Coronary artery (tissue), 2 donors: ENCODE data around the gene ADAMTSL5.
A peak's percentile ranks its signal among the peaks of the same experiment; 100 is the strongest.

Experiments
- DNase-seq: peaks from one replicate; pipeline ENCODE4 v3.0.0-alpha.2; 2017; ENCODE audit warnings: low spot score
- H3K27ac ChIP-seq, 2 donors: fragments of 200-600 bp; sonication (generic); one replicate each; pipeline ENCODE4 v1.5.1; 2016 to 2019
- H3K4me3 ChIP-seq: fragments of 200-600 bp; sonication (generic); 2 replicates; pipeline ENCODE4 v1.5.1; 2016; ENCODE audit warnings: mild to moderate bottlenecking, moderate library complexity
- TF ChIP-seq, protein P1 (sequence below): fragments of 200-600 bp; sonication (generic); IDR thresholded peaks from one replicate; pipeline ENCODE4 v1.5.1; 2019; ENCODE audit warnings: antibody characterized with exemption

ADAMTSL5 gene

DNA sequence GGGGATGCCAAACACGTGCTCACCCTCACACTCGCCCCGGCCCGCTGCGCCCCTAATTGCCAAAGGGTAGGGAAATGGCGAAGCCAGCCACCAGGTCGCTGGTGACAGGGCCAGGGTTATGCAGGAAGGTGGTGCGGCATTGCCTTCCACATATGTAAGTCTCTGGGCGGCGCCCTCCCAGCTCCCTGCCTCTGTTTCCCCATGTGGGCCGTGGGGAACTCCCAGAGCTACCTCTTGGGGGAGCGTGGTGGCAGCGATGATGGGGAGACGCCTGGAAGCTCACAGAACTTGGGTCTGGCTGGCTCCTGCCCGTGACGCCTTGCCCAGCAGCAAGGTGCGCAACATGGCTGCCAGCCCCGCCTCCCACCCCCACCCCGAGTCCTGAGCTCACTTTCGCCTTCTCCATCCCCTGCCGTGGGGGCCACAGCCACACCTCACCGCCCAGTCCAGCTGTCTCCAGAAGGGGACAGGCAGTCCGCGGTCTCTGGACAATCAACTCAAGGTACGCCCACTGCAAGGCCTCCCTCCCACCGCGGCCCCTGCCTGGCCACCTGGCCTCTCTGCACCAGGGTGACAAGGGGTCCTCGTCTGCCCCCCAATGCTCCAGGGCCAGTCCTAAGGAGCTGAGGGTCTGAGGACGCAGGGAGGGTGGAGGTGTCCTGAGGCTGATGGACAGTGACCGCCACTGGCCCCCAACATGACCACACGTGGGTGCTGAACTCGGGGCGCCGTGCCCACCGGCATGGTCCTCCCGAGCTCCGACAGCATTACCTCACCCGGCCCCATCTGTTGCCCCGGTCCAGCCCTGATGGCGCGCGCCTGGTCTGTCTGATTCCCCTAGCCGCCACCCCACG is 40.4 kb downstream of the ADAMTSL5 start:
- H3K4me3 ChIP-seq = no peak overlapping the region
- DNase-seq = no peak
- TF ChIP-seq, protein P1, sequence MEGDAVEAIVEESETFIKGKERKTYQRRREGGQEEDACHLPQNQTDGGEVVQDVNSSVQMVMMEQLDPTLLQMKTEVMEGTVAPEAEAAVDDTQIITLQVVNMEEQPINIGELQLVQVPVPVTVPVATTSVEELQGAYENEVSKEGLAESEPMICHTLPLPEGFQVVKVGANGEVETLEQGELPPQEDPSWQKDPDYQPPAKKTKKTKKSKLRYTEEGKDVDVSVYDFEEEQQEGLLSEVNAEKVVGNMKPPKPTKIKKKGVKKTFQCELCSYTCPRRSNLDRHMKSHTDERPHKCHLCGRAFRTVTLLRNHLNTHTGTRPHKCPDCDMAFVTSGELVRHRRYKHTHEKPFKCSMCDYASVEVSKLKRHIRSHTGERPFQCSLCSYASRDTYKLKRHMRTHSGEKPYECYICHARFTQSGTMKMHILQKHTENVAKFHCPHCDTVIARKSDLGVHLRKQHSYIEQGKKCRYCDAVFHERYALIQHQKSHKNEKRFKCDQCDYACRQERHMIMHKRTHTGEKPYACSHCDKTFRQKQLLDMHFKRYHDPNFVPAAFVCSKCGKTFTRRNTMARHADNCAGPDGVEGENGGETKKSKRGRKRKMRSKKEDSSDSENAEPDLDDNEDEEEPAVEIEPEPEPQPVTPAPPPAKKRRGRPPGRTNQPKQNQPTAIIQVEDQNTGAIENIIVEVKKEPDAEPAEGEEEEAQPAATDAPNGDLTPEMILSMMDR = no peak
- no peak overlapping the region for H3K27ac ChIP-seq

DNA sequence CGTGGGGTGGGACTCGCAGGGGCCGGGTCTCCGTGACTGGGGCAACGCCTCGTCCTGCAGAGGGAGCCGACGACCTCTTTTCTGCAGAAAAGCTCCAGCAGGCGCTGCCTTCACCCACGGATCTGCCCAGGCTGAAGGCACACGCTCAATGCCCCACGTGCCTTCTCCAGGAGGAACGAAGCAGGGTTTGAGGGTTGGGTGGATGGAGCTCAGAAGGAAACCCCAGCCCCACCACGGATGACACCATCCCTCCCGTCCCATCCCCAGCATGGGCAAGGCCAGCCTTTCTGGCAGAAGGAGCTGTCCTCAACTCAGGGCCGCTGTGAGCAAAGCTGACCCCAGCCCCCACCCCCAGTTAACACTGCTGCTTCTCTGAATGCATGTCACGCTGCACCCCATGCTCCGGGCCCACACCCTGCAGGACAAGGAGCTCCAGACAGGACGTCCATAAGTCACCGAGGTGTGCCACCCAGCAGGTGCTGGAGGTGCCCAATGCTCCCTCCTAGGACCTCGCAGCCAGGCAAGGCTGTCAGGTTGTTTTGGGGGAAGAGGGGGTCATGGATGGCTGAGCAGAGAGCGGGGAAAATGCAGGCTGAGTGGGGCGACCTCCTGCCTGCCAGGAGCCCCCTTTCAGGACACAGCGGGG is 41.2 kb downstream of the ADAMTSL5 start:
- no peak for DNase-seq
- TF ChIP-seq, protein P1 = no peak
- Histone ChIP-seq H3K4me3 (peak overlapping the region; percentile 69), H3K27ac (no peak overlapping the region)

GRCh38 chr19:1471010-1471514 is 41.8 kb downstream of the ADAMTSL5 start:
- peak overlapping the region; percentile 69 for H3K4me3 ChIP-seq
- DNase-seq = no peak
- TF ChIP-seq, protein P1 = no peak
- H3K27ac ChIP-seq = no peak overlapping the region

- Histone ChIP-seq H3K4me3 (peak overlapping the region; percentile 69), H3K27ac (no peak overlapping the region)
Measured at GRCh38 chr19:1470305-1471009, 42.4 kb downstream of the ADAMTSL5 start.

GRCh38 chr19:1470055-1470304 is 42.8 kb downstream of the ADAMTSL5 start:
- DNase-seq = no peak
- H3K27ac ChIP-seq = no peak overlapping the region
- peak overlapping the region; percentile 69 for H3K4me3 ChIP-seq

More at GRCh38 chr19:1470305-1471009, 42.4 kb downstream of the ADAMTSL5 start:
- TF ChIP-seq, protein P1 = no peak
- no peak for DNase-seq

GRCh38 chr19:1469255-1470054 is 43.4 kb downstream of the ADAMTSL5 start:
- DNase-seq = no peak
- Histone ChIP-seq H3K27ac (no peak overlapping the region), H3K4me3 (peak overlapping the region; percentile 69)
- TF ChIP-seq, protein P1 = no peak

More at GRCh38 chr19:1470055-1470304, 42.8 kb downstream of the ADAMTSL5 start:
- TF ChIP-seq, protein P1 = no peak
